HG03045 (cell line): Measurements from ENCODE around the gene TCAP.

ENCODE experiments used
- ATAC-seq: cut with Tn5 transposase; IDR thresholded peaks from one replicate; pipeline ENCODE4 v1.9.1; 2021; ENCODE audit warnings: mild to moderate bottlenecking, moderate library complexity; ENCODE audit not compliant: unreplicated experiment

TCAP gene

GRCh38 chr17:39628655-39629493, 36.3 kb upstream of the TCAP start:
- no peak for ATAC-seq

- no peak for ATAC-seq
Observed at GRCh38 chr17:39629494-39629880, 35.7 kb upstream of the TCAP start.

- ATAC-seq: no peak
Observed at GRCh38 chr17:39629898-39630297, 35.3 kb upstream of the TCAP start.

- ATAC-seq: no peak
Observed at GRCh38 chr17:39631403-39631802, 33.7 kb upstream of the TCAP start.

GRCh38 chr17:39632153-39632941, 32.8 kb upstream of the TCAP start:
- no peak for ATAC-seq

- no peak for ATAC-seq
Observed at GRCh38 chr17:39633570-39634183, 31.5 kb upstream of the TCAP start.

- ATAC-seq: no peak
Observed at GRCh38 chr17:39634384-39634871, 30.7 kb upstream of the TCAP start.

- ATAC-seq: no peak
Observed at GRCh38 chr17:39635614-39636176, 29.5 kb upstream of the TCAP start.

GRCh38 chr17:39636587-39636926, 28.6 kb upstream of the TCAP start:
- ATAC-seq: peak; percentile 10

GRCh38 chr17:39636927-39637736, 28.0 kb upstream of the TCAP start, which contains the start of gene STARD3:
TSS of gene STARD3 (plus strand) at chr17:39637144. CDS start at chr17:39653532, 16,388 bp downstream.
- ATAC-seq: peak; percentile 88

- no peak for ATAC-seq
Observed at GRCh38 chr17:39638317-39638716, 26.8 kb upstream of the TCAP start.

GRCh38 chr17:39639043-39639442, 26.1 kb upstream of the TCAP start:
- no peak for ATAC-seq

- no peak for ATAC-seq
Observed at GRCh38 chr17:39639566-39640458, 25.3 kb upstream of the TCAP start.

GRCh38 chr17:39640591-39641031, 24.5 kb upstream of the TCAP start:
- no peak for ATAC-seq

- no peak for ATAC-seq
Observed at GRCh38 chr17:39641097-39641496, 24.1 kb upstream of the TCAP start.

- ATAC-seq: no peak
Observed at GRCh38 chr17:39641883-39642282, 23.3 kb upstream of the TCAP start.

- no peak for ATAC-seq
Observed at GRCh38 chr17:39642291-39643074, 22.7 kb upstream of the TCAP start.

- no peak for ATAC-seq
Observed at GRCh38 chr17:39643271-39643670, 21.9 kb upstream of the TCAP start.
